Panc1 (cell line): ENCODE results near the gene SSUH2. TPM values are rescaled to one million over a fixed set of nuclear protein-coding genes. Genes with fewer than 3 reads are reported as not detected.
"Not testable (repeated sequence)": the region's sequence is repeated elsewhere in the genome, so short reads cannot be mapped to it uniquely, and the experiment has no call there.

ENCODE experiments used
- ATAC-seq: fragments of 200-7000 bp; cut with Tn5 transposase; 2 replicates; pipeline ENCODE4 v1.9.1; 2020; ENCODE audit warnings: mild to moderate bottlenecking, moderate library complexity
- BruUV-seq: library from RNA; stranded (reverse); fragments of 400-500 nt; replicated peaks from 2 replicates; lab custom pipeline; 2021; lab: Mats Ljungman, UMichigan
- CTCF ChIA-PET: fragments of 300-600 bp; sonication (Branson Sonifier 250); formaldehyde crosslinking; loops from one replicate; lab custom pipeline; 2022; ENCODE audit warnings: antibody characterized with exemption; lab: Charles Lee
- POLR2A ChIA-PET: fragments of 300-600 bp; sonication (Branson Sonifier 250); formaldehyde crosslinking; loops from one replicate; lab custom pipeline; 2022; ENCODE audit warnings: antibody characterized with exemption; lab: Charles Lee
- DNase-seq: peaks from one replicate; pipeline ENCODE4 v3.0.0-alpha.2; 2010; ENCODE audit warnings: low read depth, low spot score
- H3K27ac ChIP-seq: 2 replicates; pipeline ENCODE4 v1.5.1; 2011; ENCODE audit warnings: mild to moderate bottlenecking, low read length, inconsistent platforms
- H3K27me3 ChIP-seq: fragments of 200-500 bp; sonication (Bioruptor generic); 2 replicates; pipeline ENCODE4 v1.6.0; 2014; ENCODE audit warnings: low read length, inconsistent platforms; ENCODE audit not compliant: control insufficient read depth, insufficient read depth
- H3K36me3 ChIP-seq: fragments of 200-500 bp; sonication (Bioruptor generic); 2 replicates; pipeline ENCODE4 v1.5.1; 2014; ENCODE audit warnings: inconsistent platforms, mild to moderate bottlenecking, low read length, moderate library complexity; ENCODE audit not compliant: control insufficient read depth, insufficient read depth
- H3K4me1 ChIP-seq: 2 replicates; pipeline ENCODE4 v1.5.1; 2011; ENCODE audit warnings: inconsistent platforms, mild to moderate bottlenecking, low read length, moderate library complexity; ENCODE audit not compliant: control insufficient read depth, insufficient read depth
- H3K4me3 ChIP-seq, 2 experiments: 2 replicates each; pipeline ENCODE4 v1.5.1; 2011 to 2012; ENCODE audit warnings: low read depth in 2 of 2, low read length in 2 of 2, mild to moderate bottlenecking in 2 of 2, inconsistent platforms in 1 of 2, moderate library complexity in 1 of 2
- H3K9me3 ChIP-seq: fragments of 200-500 bp; sonication (Bioruptor generic); 2 replicates; pipeline ENCODE4 v1.5.1; 2014; ENCODE audit warnings: low read depth, mild to moderate bottlenecking, inconsistent platforms, low read length, moderate library complexity; ENCODE audit not compliant: control insufficient read depth, insufficient read depth
- CTCF ChIP-seq: fragments of 450-650 bp; IDR thresholded peaks from 2 replicates; pipeline ENCODE4 v1.5.1; 2017; ENCODE audit warnings: mild to moderate bottlenecking
- POLR2AphosphoS5 ChIP-seq: IDR thresholded peaks from 2 replicates; pipeline ENCODE4 v1.6.1; 2012; ENCODE audit warnings: mild to moderate bottlenecking, low read depth, low read length, moderate library complexity
- SIN3A ChIP-seq: IDR thresholded peaks from 2 replicates; pipeline ENCODE4 v1.6.1; 2012; ENCODE audit warnings: low read depth, mild to moderate bottlenecking, low read length, moderate library complexity, borderline replicate concordance; ENCODE audit not compliant: insufficient read depth
- TCF7L2 ChIP-seq: IDR thresholded peaks from 2 replicates; pipeline ENCODE4 v1.6.1; 2011; ENCODE audit warnings: mild to moderate bottlenecking, low read depth, low read length, inconsistent platforms
- in situ Hi-C: cut with HindIII; loops from 2 replicates; pipeline ENCODE4 v1.10.0; 2016; ENCODE audit warnings: low sequenced_read_pairs, low pct_unique_long_range_greater_than_20kb
- intact Hi-C: fragments of 100-400 bp; cut with micrococcal nuclease; formaldehyde crosslinking; loops from one replicate; pipeline ENCODE4 v1.10.0; 2022; ENCODE audit not compliant: unreplicated experiment
- total RNA-seq: library from RNA; stranded (reverse); gene quantifications from one replicate; pipeline ENCODE4 v1.2.1, GENCODE V29; 2021; ENCODE audit not compliant: unreplicated experiment
- TF ChIP-seq, protein P1 (sequence below), 2 experiments: IDR thresholded peaks; 2 replicates each; pipeline ENCODE4 v1.6.1; 2011 to 2012; ENCODE audit warnings: low read depth in 2 of 2, control low read depth in 1 of 2, low read length in 1 of 2, mild to moderate bottlenecking in 1 of 2, moderate library complexity in 1 of 2; ENCODE audit not compliant: insufficient read depth in 1 of 2

Gene SSUH2
- total RNA-seq, 1 experiment from 2014 or later, result not detected

DNA sequence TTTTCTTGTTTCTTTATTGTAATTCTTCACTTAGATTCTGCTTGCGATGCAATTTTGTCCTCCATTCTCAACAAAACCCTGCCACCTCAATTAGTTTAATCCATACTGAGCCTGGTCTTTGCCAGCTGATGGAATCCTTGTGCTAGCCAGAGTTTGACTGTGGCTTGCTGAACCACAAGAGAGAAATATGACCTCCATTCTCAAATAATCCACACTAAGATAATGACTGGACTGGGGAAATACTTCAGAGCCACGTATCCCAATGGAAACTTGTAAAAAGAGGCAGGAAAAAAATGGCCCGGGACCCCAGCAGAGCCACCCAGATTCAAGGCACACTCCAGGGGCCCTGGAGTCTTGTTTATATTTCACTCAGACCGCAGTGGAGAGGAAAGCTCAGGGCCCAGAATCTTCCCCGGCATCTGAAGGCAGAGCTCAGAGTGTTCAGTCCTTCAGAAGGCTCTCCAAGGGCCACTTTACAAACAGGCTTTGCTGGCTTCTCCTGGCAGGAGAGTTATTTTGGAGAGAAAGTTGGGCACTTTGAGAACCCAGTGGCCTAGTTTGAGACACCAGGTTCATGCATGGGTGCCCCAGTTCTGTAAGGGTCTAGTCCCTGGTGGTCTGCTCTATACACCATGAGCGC is 62.7 kb downstream of the SSUH2 start:
- BruUV-seq, result no TSS peak
- H3K4me3 ChIP-seq, result no peak overlapping the region
- in situ Hi-C loops (no loop called here), intact Hi-C loops (no loop called here)
- H3K27me3 ChIP-seq, result no peaks in the 10 kb centered on the region
- H3K9me3 ChIP-seq, result no peaks in the 10 kb centered on the region
- H3K4me1 ChIP-seq, result no peaks in the 10 kb centered on the region
- DNase-seq, result no peak
- no peak for ATAC-seq
- ChIA-PET CTCF (no interaction called here), POLR2A (no interaction called here)
- no peak for TF ChIP-seq POLR2AphosphoS5
- TF ChIP-seq, protein P1, sequence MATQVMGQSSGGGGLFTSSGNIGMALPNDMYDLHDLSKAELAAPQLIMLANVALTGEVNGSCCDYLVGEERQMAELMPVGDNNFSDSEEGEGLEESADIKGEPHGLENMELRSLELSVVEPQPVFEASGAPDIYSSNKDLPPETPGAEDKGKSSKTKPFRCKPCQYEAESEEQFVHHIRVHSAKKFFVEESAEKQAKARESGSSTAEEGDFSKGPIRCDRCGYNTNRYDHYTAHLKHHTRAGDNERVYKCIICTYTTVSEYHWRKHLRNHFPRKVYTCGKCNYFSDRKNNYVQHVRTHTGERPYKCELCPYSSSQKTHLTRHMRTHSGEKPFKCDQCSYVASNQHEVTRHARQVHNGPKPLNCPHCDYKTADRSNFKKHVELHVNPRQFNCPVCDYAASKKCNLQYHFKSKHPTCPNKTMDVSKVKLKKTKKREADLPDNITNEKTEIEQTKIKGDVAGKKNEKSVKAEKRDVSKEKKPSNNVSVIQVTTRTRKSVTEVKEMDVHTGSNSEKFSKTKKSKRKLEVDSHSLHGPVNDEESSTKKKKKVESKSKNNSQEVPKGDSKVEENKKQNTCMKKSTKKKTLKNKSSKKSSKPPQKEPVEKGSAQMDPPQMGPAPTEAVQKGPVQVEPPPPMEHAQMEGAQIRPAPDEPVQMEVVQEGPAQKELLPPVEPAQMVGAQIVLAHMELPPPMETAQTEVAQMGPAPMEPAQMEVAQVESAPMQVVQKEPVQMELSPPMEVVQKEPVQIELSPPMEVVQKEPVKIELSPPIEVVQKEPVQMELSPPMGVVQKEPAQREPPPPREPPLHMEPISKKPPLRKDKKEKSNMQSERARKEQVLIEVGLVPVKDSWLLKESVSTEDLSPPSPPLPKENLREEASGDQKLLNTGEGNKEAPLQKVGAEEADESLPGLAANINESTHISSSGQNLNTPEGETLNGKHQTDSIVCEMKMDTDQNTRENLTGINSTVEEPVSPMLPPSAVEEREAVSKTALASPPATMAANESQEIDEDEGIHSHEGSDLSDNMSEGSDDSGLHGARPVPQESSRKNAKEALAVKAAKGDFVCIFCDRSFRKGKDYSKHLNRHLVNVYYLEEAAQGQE (IDR thresholded peaks at IDR 0.05; ENCODE audit: insufficient read depth in 1 of 2, low read depth in 2 of 2, low read length in 1 of 2), result no peak
- no peak for TF ChIP-seq TCF7L2
- no peak for TF ChIP-seq CTCF
- TF ChIP-seq SIN3A, result no peak
- no peak overlapping the region for H3K27ac ChIP-seq
- H3K36me3 ChIP-seq, result no peaks in the 10 kb centered on the region

GRCh38 chr3:8581373-8581772 is 63.2 kb downstream of the SSUH2 start:
- POLR2A ChIA-PET, result no interaction called here
- in situ Hi-C loops (no loop called here), intact Hi-C loops (no loop called here)
- ATAC-seq (no peak), DNase-seq (no peak)
- H3K4me1 ChIP-seq, result no peaks in the 10 kb centered on the region
- no peaks in the 10 kb centered on the region for H3K36me3 ChIP-seq
- H3K4me3 ChIP-seq, result no peak overlapping the region
- no peaks in the 10 kb centered on the region for H3K9me3 ChIP-seq
- no TSS peak for BruUV-seq
- CTCF ChIA-PET, result no interaction called here
- no peak overlapping the region for H3K27ac ChIP-seq
- no peaks in the 10 kb centered on the region for H3K27me3 ChIP-seq
- TF ChIP-seq SIN3A (no peak), CTCF (no peak), POLR2AphosphoS5 (no peak), TCF7L2 (no peak)
- TF ChIP-seq, protein P1 (IDR thresholded peaks at IDR 0.05; ENCODE audit: insufficient read depth in 1 of 2, low read depth in 2 of 2, low read length in 1 of 2), result no peak

GRCh38 chr3:8580434-8580833 is 64.2 kb downstream of the SSUH2 start:
- BruUV-seq, POLR2A ChIA-PET, H3K4me3 ChIP-seq, CTCF ChIA-PET, H3K4me1 ChIP-seq, in situ Hi-C loops, H3K27me3 ChIP-seq, H3K9me3 ChIP-seq, intact Hi-C loops, DNase-seq, H3K36me3 ChIP-seq, ATAC-seq, H3K27ac ChIP-seq: not testable (repeated sequence)
